Vagina (tissue), 2 donors: ENCODE measurements around the gene POR.

Experiments
- POLR2A ChIP-seq, 2 donors: fragments of 450-650 bp; IDR thresholded peaks; one replicate each; pipeline ENCODE4 v1.6.1; 2017; ENCODE audit warnings: antibody characterized with exemption in 2 of 2, mild to moderate bottlenecking in 2 of 2, moderate library complexity in 2 of 2
- POLR2AphosphoS5 ChIP-seq, 2 donors: sonication (generic); formaldehyde crosslinking; IDR thresholded peaks; one replicate each; pipeline ENCODE4 v1.9.0; 2017; ENCODE audit warnings: antibody characterized with exemption in 2 of 2, mild to moderate bottlenecking in 2 of 2, low read depth in 1 of 2; ENCODE audit not compliant: insufficient read depth in 1 of 2
- TF ChIP-seq, protein P1 (sequence below), 3 experiments: fragments of 450-650 bp in 2 of 3; fragments of 200-600 bp in 1 of 3; sonication (generic) in 1 of 3; IDR thresholded peaks; one replicate each; pipeline ENCODE4 v1.5.1; 2017 to 2019; ENCODE audit warnings: antibody characterized with exemption in 3 of 3, mild to moderate bottlenecking in 2 of 3, moderate library complexity in 2 of 3

DNA sequence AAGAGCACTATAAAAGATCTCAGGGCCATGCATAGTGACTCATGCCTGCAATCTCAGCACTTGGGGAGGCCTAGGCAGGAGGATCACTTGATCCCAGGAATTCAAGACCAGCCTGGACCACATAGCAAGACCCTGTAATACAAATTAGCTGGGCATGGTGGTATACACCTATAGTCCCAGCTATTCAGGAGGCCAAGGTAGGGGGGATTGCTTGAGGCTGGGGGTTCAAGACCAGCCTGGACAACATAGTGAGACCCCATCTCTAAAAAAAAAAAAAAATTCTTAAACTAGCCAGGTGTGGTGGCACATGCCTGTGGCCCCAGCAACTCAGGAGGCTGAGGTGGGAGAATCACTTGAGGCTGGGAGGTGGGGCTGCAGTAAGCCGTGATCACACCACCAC lies 117.0 kb downstream of the POR start:
- TF ChIP-seq, protein P1, sequence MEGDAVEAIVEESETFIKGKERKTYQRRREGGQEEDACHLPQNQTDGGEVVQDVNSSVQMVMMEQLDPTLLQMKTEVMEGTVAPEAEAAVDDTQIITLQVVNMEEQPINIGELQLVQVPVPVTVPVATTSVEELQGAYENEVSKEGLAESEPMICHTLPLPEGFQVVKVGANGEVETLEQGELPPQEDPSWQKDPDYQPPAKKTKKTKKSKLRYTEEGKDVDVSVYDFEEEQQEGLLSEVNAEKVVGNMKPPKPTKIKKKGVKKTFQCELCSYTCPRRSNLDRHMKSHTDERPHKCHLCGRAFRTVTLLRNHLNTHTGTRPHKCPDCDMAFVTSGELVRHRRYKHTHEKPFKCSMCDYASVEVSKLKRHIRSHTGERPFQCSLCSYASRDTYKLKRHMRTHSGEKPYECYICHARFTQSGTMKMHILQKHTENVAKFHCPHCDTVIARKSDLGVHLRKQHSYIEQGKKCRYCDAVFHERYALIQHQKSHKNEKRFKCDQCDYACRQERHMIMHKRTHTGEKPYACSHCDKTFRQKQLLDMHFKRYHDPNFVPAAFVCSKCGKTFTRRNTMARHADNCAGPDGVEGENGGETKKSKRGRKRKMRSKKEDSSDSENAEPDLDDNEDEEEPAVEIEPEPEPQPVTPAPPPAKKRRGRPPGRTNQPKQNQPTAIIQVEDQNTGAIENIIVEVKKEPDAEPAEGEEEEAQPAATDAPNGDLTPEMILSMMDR (IDR thresholded peaks at IDR 0.05) = no peak
- TF ChIP-seq POLR2A (IDR thresholded peaks at IDR 0.05) (no peak), POLR2AphosphoS5 (IDR thresholded peaks at IDR 0.05; ENCODE audit: insufficient read depth in 1 of 2, low read depth in 1 of 2) (no peak)
